ENCODE results near the gene HARS1. TPM values are rescaled to one million over a fixed set of nuclear protein-coding genes. Genes with fewer than 3 reads are reported as not detected.

Gene HARS1
- total and polyA plus RNA-seq, 10 of the 15 experiments (the other 5 are each of a cell fraction or from before 2014, with no cell fraction given) = 12.0 to 93.8 (median 76.9) TPM

GRCh38 chr5:140696891-140697492 lies 5.8 kb upstream of the HARS1 start:
- POLR2A ChIA-PET = interaction anchor here (0.7 kb wide), 1 partner anchor 132 kb away, joined by 5 read pairs; no protein-coding TSS in a partner anchor
- no TSS peak for BruUV-seq (replicated peaks)
- no peak for FAIRE-seq
- no peaks in the 10 kb centered on the region for H3K27me3 ChIP-seq (replicated peaks in 1 of 2; ENCODE audit: control insufficient read depth in 2 of 2, insufficient read depth in 2 of 2, low read length in 1 of 2)
- H3K9ac ChIP-seq (ENCODE audit: control insufficient read depth, insufficient read depth, low read length) = no peak overlapping the region
- H3K79me2 ChIP-seq (ENCODE audit: control insufficient read depth, insufficient read depth, low read length) = peaks cover 25% of the 10 kb centered on the region
- no peak overlapping the region for H3K4me3 ChIP-seq
- no peak for DNase-seq (ENCODE audit: low read depth, low spot score)
- H3K4me2 ChIP-seq (ENCODE audit: control insufficient read depth, insufficient read depth) = no peak overlapping the region
- CTCF ChIA-PET = interaction anchor here (0.7 to 1.5 kb wide), 2 partner anchors 11 to 14 kb away, joined by 3 to 4 read pairs; no protein-coding TSS in a partner anchor
- RAD21 ChIA-PET (ENCODE audit: unreplicated experiment) = no interaction called here
- no peak for ATAC-seq
- peaks cover 15 to 32% of the 10 kb centered on the region in 2 experiments for H3K36me3 ChIP-seq (ENCODE audit: control insufficient read depth in 2 of 2, insufficient read depth in 2 of 2, low read length in 1 of 2)
- in situ Hi-C loops (cut with MboI) = no loop called here
- SMC1A ChIA-PET (ENCODE audit: uncharacterized antibody, unreplicated experiment) = interaction anchor here (0.7 to 0.8 kb wide), 2 partner anchors 9 to 867 kb away, joined by 3 read pairs; no protein-coding TSS in a partner anchor
- intact Hi-C loops (cut with micrococcal nuclease; ENCODE audit: unreplicated experiment) = no loop called here
- H3K27ac ChIP-seq (ENCODE audit: control insufficient read depth, insufficient read depth) = no peak overlapping the region
- H3K4me1 ChIP-seq (ENCODE audit: control insufficient read depth, insufficient read depth, low read length) = peaks cover 7% of the 10 kb centered on the region; the same call in 1 of the 2 replicates
- no peak overlapping the region for H2AFZ ChIP-seq (ENCODE audit: control insufficient read depth, low read depth, low read length)
- 86% methylated on average over 4 of the region's 4 CpGs for WGBS (ENCODE audit: insufficient coverage, insufficient replicate concordance, low lambda C conversion rate, missing lambda C conversion rate)
- H3K9me3 ChIP-seq (replicated peaks; ENCODE audit: control insufficient read depth, insufficient read depth, low read length) = no peaks in the 10 kb centered on the region
- no peaks in the 10 kb centered on the region for H4K20me1 ChIP-seq (ENCODE audit: control insufficient read depth, insufficient read depth)
- no peak for TF ChIP-seq BCL3 (IDR thresholded peaks at IDR 0.05; ENCODE audit: borderline replicate concordance, insufficient read depth, low read depth, low read length, poor library complexity, severe bottlenecking)
- TF ChIP-seq ZNF687 (IDR thresholded peaks at IDR 0.05) = no peak
- TF ChIP-seq CBFB (IDR thresholded peaks at IDR 0.05; ENCODE audit: low read depth) = no peak
- TF ChIP-seq DPF2 (IDR thresholded peaks at IDR 0.05) = no peak
- TF ChIP-seq BCL11A (IDR thresholded peaks at IDR 0.05; ENCODE audit: low read depth, low read length) = no peak
- no peak for TF ChIP-seq IRF5 (IDR thresholded peaks at IDR 0.05; ENCODE audit: borderline replicate concordance)
- no peak for TF ChIP-seq BACH1 (IDR thresholded peaks at IDR 0.05; ENCODE audit: borderline replicate concordance)
- TF ChIP-seq MYB (IDR thresholded peaks at IDR 0.05; ENCODE audit: borderline replicate concordance, low read depth, low read length) = no peak
- no peak for TF ChIP-seq TCF3 (IDR thresholded peaks at IDR 0.05; ENCODE audit: borderline replicate concordance, insufficient read depth, low read depth, low read length)
- no peak for TF ChIP-seq TARDBP (IDR thresholded peaks at IDR 0.05; ENCODE audit: borderline replicate concordance)
- TF ChIP-seq ZBTB33 (IDR thresholded peaks at IDR 0.05) = no peak
- no peak for TF ChIP-seq JUNB (IDR thresholded peaks at IDR 0.05)
- TF ChIP-seq ASH2L (IDR thresholded peaks at IDR 0.05; ENCODE audit: borderline replicate concordance, low read depth) = no peak
- no peak for TF ChIP-seq KAT2A (conservative IDR thresholded peaks at IDR 0.05; ENCODE audit: control insufficient read depth, low read depth, low read length)

All from GM12878 (cell line).